Caco-2 (cell line): ENCODE measurements around the gene RYR2. TPM values are rescaled to one million over a fixed set of nuclear protein-coding genes. Genes with fewer than 3 reads are reported as not detected.

ENCODE experiments used
- BruUV-seq: library from RNA; stranded (reverse); fragments of 400-500 nt; replicated peaks from 2 replicates; lab custom pipeline; 2021; lab: Mats Ljungman, UMichigan
- CTCF ChIA-PET: fragments of 300-600 bp; sonication (Branson Sonifier 250); formaldehyde crosslinking; loops from one replicate; lab custom pipeline; 2022; ENCODE audit warnings: antibody characterized with exemption; lab: Charles Lee
- POLR2A ChIA-PET: fragments of 300-600 bp; sonication (Branson Sonifier 250); formaldehyde crosslinking; loops from one replicate; lab custom pipeline; 2022; ENCODE audit warnings: antibody characterized with exemption; lab: Charles Lee
- DNase-seq, 2 experiments: peaks; one replicate each; pipeline versions ENCODE4 v3.0.0 to v3.0.0-alpha.2; 2020 to 2022
- H3K27me3 ChIP-seq: replicated peaks from 2 replicates; pipeline ENCODE4 v1.6.0; 2011; ENCODE audit warnings: low read length; ENCODE audit not compliant: control insufficient read depth, insufficient read depth
- H3K36me3 ChIP-seq: 2 replicates; pipeline ENCODE4 v1.5.1; 2011; ENCODE audit warnings: low read length; ENCODE audit not compliant: control insufficient read depth, insufficient read depth
- H3K4me1 ChIP-seq: fragments of 250-450 bp; sonication (Bioruptor Pico); 2 replicates; pipeline ENCODE4 v1.5.1; 2020; ENCODE audit warnings: mild to moderate bottlenecking
- H3K4me3 ChIP-seq: 2 replicates; pipeline ENCODE4 v1.5.1; 2011; ENCODE audit warnings: low read depth, mild to moderate bottlenecking, control low read depth, low read length
- H3K9me3 ChIP-seq: fragments of 250-450 bp; sonication (Bioruptor Pico); 2 replicates; pipeline ENCODE4 v1.5.1; 2020; ENCODE audit warnings: mild to moderate bottlenecking, moderate library complexity
- H3K27ac Mint-ChIP-seq: one replicate; pipeline ENCODE4 v1.8.0; 2022; ENCODE audit warnings: mixed read lengths; ENCODE audit not compliant: unreplicated experiment
- H3K27me3 Mint-ChIP-seq: one replicate; pipeline ENCODE4 v1.8.0; 2022; ENCODE audit warnings: mixed read lengths; ENCODE audit not compliant: insufficient read depth, unreplicated experiment
- H3K36me3 Mint-ChIP-seq: one replicate; pipeline ENCODE4 v1.8.0; 2022; ENCODE audit warnings: mild to moderate bottlenecking, mixed read lengths; ENCODE audit not compliant: insufficient read depth, unreplicated experiment
- H3K4me1 Mint-ChIP-seq: one replicate; pipeline ENCODE4 v1.8.0; 2022; ENCODE audit warnings: low read depth, mixed read lengths; ENCODE audit not compliant: unreplicated experiment
- H3K4me3 Mint-ChIP-seq: one replicate; pipeline ENCODE4 v1.8.0; 2022; ENCODE audit warnings: mild to moderate bottlenecking, moderate library complexity, mixed read lengths; ENCODE audit not compliant: unreplicated experiment
- H3K9me3 Mint-ChIP-seq: one replicate; pipeline ENCODE4 v1.8.0; 2022; ENCODE audit warnings: mixed read lengths; ENCODE audit not compliant: unreplicated experiment
- CTCF ChIP-seq, 2 experiments: fragments of 200-600 bp in 1 of 2; IDR thresholded peaks; 1 replicate in 1 of 2; 2 replicates in 1 of 2; pipeline versions ENCODE4 v1.5.1 to v1.8.0; 2011 to 2022; ENCODE audit warnings: antibody characterized with exemption in 1 of 2, control low read depth in 1 of 2, inconsistent platforms in 1 of 2, low read depth in 1 of 2, low read length in 1 of 2, mild to moderate bottlenecking in 1 of 2, moderate library complexity in 1 of 2; ENCODE audit not compliant: insufficient read depth in 1 of 2, severe bottlenecking in 1 of 2, unreplicated experiment in 1 of 2
- intact Hi-C: fragments of 100-400 bp; cut with micrococcal nuclease; formaldehyde crosslinking; loops from one replicate; pipeline ENCODE4 v1.10.0; 2022; ENCODE audit not compliant: unreplicated experiment
- total RNA-seq: library from RNA; stranded (reverse); gene quantifications from 2 replicates; pipeline ENCODE4 v1.2.3, GENCODE V29; 2022

Gene RYR2
- total RNA-seq, 1 experiment from 2014 or later: 3.4 TPM

- Mint-ChIP-seq H3K36me3 (no peaks in the 10 kb centered on the region), H3K27ac (no peak overlapping the region), H3K9me3 (no peaks in the 10 kb centered on the region), H3K27me3 (no peaks in the 10 kb centered on the region), H3K4me1 (no peaks in the 10 kb centered on the region), H3K4me3 (no peak overlapping the region)
- Histone ChIP-seq H3K27me3 (no peaks in the 10 kb centered on the region), H3K9me3 (no peaks in the 10 kb centered on the region), H3K4me1 (no peaks in the 10 kb centered on the region), H3K4me3 (no peak overlapping the region), H3K36me3 (no peaks in the 10 kb centered on the region)
- ChIA-PET CTCF (no interaction called here), POLR2A (no interaction called here)
- DNase-seq: no peak
- intact Hi-C loops: no loop called here
- no TSS peak for BruUV-seq
- TF ChIP-seq CTCF (IDR thresholded peaks at IDR 0.05; ENCODE audit: insufficient read depth in 1 of 2, low read depth in 1 of 2, low read length in 1 of 2, severe bottlenecking in 1 of 2, unreplicated experiment in 1 of 2): no peak
Observed at GRCh38 chr1:237281481-237281880, 239.5 kb downstream of the RYR2 start.

DNA sequence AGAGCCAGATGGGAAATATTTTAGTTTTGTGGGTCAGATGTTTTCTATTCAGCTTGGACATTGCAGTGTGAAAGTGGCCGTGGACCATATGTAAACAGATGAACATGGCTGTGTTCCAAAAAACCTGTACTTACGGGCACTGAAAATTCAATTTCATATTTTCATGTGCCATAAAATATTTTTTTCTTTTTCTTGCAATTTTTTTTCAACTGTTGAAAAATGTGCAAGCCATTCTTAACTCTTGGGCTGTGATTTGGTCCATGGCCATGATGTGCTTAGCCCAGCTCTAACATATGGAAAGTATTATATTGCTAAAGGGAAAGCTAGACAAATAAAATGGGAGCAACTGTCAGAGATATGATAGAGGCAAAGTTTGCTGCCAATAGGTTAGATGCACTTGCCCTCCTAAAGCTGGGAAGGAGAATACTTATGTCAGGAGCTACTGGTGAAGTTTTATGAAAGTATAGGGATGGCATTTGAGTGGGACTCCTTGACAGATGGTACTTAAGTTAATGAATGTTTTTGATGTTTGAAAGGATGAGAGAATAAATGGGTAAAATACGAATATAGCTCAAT, 240.3 kb downstream of the RYR2 start:
- Histone ChIP-seq H3K4me1 (no peaks in the 10 kb centered on the region), H3K27me3 (no peaks in the 10 kb centered on the region), H3K4me3 (no peak overlapping the region), H3K9me3 (no peaks in the 10 kb centered on the region), H3K36me3 (no peaks in the 10 kb centered on the region)
- Mint-ChIP-seq H3K9me3 (no peaks in the 10 kb centered on the region), H3K36me3 (no peaks in the 10 kb centered on the region), H3K27me3 (peaks cover 2% of the 10 kb centered on the region), H3K27ac (no peak overlapping the region), H3K4me3 (no peak overlapping the region), H3K4me1 (no peaks in the 10 kb centered on the region)
- intact Hi-C loops: no loop called here
- DNase-seq: no peak
- TF ChIP-seq CTCF (IDR thresholded peaks at IDR 0.05; ENCODE audit: insufficient read depth in 1 of 2, low read depth in 1 of 2, low read length in 1 of 2, severe bottlenecking in 1 of 2, unreplicated experiment in 1 of 2): no peak
- BruUV-seq: no TSS peak
- CTCF ChIA-PET: no interaction called here
- POLR2A ChIA-PET: no interaction called here

GRCh38 chr1:237287876-237288521, 246.0 kb downstream of the RYR2 start:
- Histone ChIP-seq H3K4me1 (no peaks in the 10 kb centered on the region), H3K9me3 (no peaks in the 10 kb centered on the region), H3K27me3 (no peaks in the 10 kb centered on the region), H3K4me3 (no peak overlapping the region), H3K36me3 (no peaks in the 10 kb centered on the region)
- H3K27ac Mint-ChIP-seq: no peak overlapping the region
- POLR2A ChIA-PET: no interaction called here
- intact Hi-C loops: no loop called here
- H3K4me1 Mint-ChIP-seq: no peaks in the 10 kb centered on the region
- no peak overlapping the region for H3K4me3 Mint-ChIP-seq
- no peaks in the 10 kb centered on the region for H3K36me3 Mint-ChIP-seq
- DNase-seq: no peak
- CTCF ChIA-PET: no interaction called here
- TF ChIP-seq CTCF (IDR thresholded peaks at IDR 0.05; ENCODE audit: insufficient read depth in 1 of 2, low read depth in 1 of 2, low read length in 1 of 2, severe bottlenecking in 1 of 2, unreplicated experiment in 1 of 2): no peak
- BruUV-seq: no TSS peak
- no peaks in the 10 kb centered on the region for H3K9me3 Mint-ChIP-seq
- peaks cover 5% of the 10 kb centered on the region for H3K27me3 Mint-ChIP-seq
